GM12878 (cell line): ENCODE measurements around the gene ZBTB22. TPM values are rescaled to one million over a fixed set of nuclear protein-coding genes. Genes with fewer than 3 reads are reported as not detected.

Source experiments
- ATAC-seq: fragments of 200-7000 bp; cut with Tn5 transposase; 3 replicates; pipeline ENCODE4 v1.9.1; 2020; ENCODE audit warnings: mild to moderate bottlenecking, moderate library complexity
- BruUV-seq: library from RNA; stranded (reverse); fragments of 400-500 nt; replicated peaks from 2 replicates; lab custom pipeline; 2021; lab: Mats Ljungman, UMichigan
- CTCF ChIA-PET: fragments of 300-600 bp; sonication (Branson Sonifier 250); formaldehyde crosslinking; extraction: SDS; loops from one replicate; lab custom pipeline; 2021; ENCODE audit warnings: inconsistent platforms; lab: Yijun Ruan, JAX
- POLR2A ChIA-PET: fragments of 350-600 bp; formaldehyde crosslinking; extraction: SDS; loops from one replicate; lab custom pipeline; 2021; ENCODE audit warnings: inconsistent platforms; lab: Charles Lee
- RAD21 ChIA-PET: fragments of 300-600 bp; sonication (Branson Sonifier 250); formaldehyde crosslinking; loops from one replicate; lab custom pipeline; 2023; ENCODE audit warnings: antibody characterized with exemption; ENCODE audit not compliant: unreplicated experiment; lab: Charles Lee
- SMC1A ChIA-PET: fragments of 300-600 bp; sonication (Branson Sonifier 250); formaldehyde crosslinking; loops from one replicate; lab custom pipeline; 2023; ENCODE audit not compliant: unreplicated experiment, uncharacterized antibody; lab: Charles Lee
- DNase-seq: peaks from one replicate; pipeline ENCODE4 v3.0.0-alpha.2; 2011; ENCODE audit warnings: low read depth, low spot score
- FAIRE-seq: peaks from 3 replicates; lab custom pipeline; 2011; peaks lifted over from hg19 to GRCh38; lab: Jason Lieb, UNC
- H2AFZ ChIP-seq: 2 replicates; pipeline ENCODE4 v1.6.0; 2011; ENCODE audit warnings: low read depth, low read length, control low read depth; ENCODE audit not compliant: control insufficient read depth
- H3K27ac ChIP-seq: 2 replicates; pipeline ENCODE4 v1.5.1; 2011; ENCODE audit warnings: control low read depth; ENCODE audit not compliant: control insufficient read depth, insufficient read depth
- H3K27me3 ChIP-seq, 2 experiments: replicated peaks in 1 of 2; 2 replicates each; pipeline versions ENCODE4 v1.6.0 to v1.6.1; 2011; ENCODE audit warnings: low read length in 1 of 2; ENCODE audit not compliant: control insufficient read depth in 2 of 2, insufficient read depth in 2 of 2
- H3K36me3 ChIP-seq, 2 experiments: 2 replicates each; pipeline ENCODE4 v1.5.1; 2011; ENCODE audit warnings: low read length in 1 of 2; ENCODE audit not compliant: control insufficient read depth in 2 of 2, insufficient read depth in 2 of 2
- H3K4me1 ChIP-seq: 2 replicates; pipeline ENCODE4 v1.6.1; 2011; ENCODE audit warnings: mild to moderate bottlenecking, low read length, moderate library complexity, mixed read lengths; ENCODE audit not compliant: control insufficient read depth, insufficient read depth
- H3K4me2 ChIP-seq: 2 replicates; pipeline ENCODE4 v1.6.0; 2011; ENCODE audit warnings: control low read depth; ENCODE audit not compliant: control insufficient read depth, insufficient read depth
- H3K4me3 ChIP-seq: fragments of 200-600 bp; sonication (generic); 2 replicates; pipeline ENCODE4 v1.5.1; 2016
- H3K79me2 ChIP-seq: 2 replicates; pipeline ENCODE4 v1.6.0; 2011; ENCODE audit warnings: low read length; ENCODE audit not compliant: control insufficient read depth, insufficient read depth
- H3K9ac ChIP-seq: 2 replicates; pipeline ENCODE4 v1.8.0; 2011; ENCODE audit warnings: low read length, control low read depth, mixed read lengths; ENCODE audit not compliant: control insufficient read depth, insufficient read depth
- H3K9me3 ChIP-seq: replicated peaks from 3 replicates; pipeline ENCODE4 v1.5.1; 2011; ENCODE audit warnings: mild to moderate bottlenecking, low read length; ENCODE audit not compliant: control insufficient read depth, insufficient read depth
- H4K20me1 ChIP-seq: 2 replicates; pipeline ENCODE4 v1.6.0; 2011; ENCODE audit not compliant: control insufficient read depth, insufficient read depth
- BACH1 ChIP-seq: fragments of 450-650 bp; IDR thresholded peaks from 2 replicates; pipeline ENCODE4 v1.6.1; 2017; ENCODE audit warnings: mild to moderate bottlenecking, borderline replicate concordance
- CBFB ChIP-seq: IDR thresholded peaks from 2 replicates; pipeline ENCODE4 v1.6.1; 2016; ENCODE audit warnings: antibody characterized with exemption, low read depth
- CBX5 ChIP-seq: sonication (generic); IDR thresholded peaks from 2 replicates; pipeline ENCODE4 v1.6.1; 2016; ENCODE audit warnings: low read depth, moderate library complexity, mild to moderate bottlenecking, inconsistent platforms
- DPF2 ChIP-seq: fragments of 450-650 bp; IDR thresholded peaks from 2 replicates; pipeline ENCODE4 v1.6.1; 2017; ENCODE audit warnings: mild to moderate bottlenecking
- ETV6 ChIP-seq, 2 experiments: fragments of 450-650 bp in 1 of 2; IDR thresholded peaks in 1 of 2; conservative IDR thresholded peaks in 1 of 2; 2 replicates each; pipeline ENCODE4 v1.6.1; 2014; ENCODE audit warnings: antibody characterized with exemption in 1 of 2, borderline replicate concordance in 1 of 2, low read depth in 1 of 2, mild to moderate bottlenecking in 1 of 2, moderate library complexity in 1 of 2
- HDGF ChIP-seq: fragments of 450-650 bp; IDR thresholded peaks from 2 replicates; pipeline ENCODE4 v1.6.1; 2016; ENCODE audit warnings: antibody characterized with exemption
- IRF4 ChIP-seq: IDR thresholded peaks from 2 replicates; pipeline ENCODE4 v1.6.1; 2011; ENCODE audit warnings: low read depth, low read length
- KDM1A ChIP-seq: fragments of 200-600 bp; sonication (generic); IDR thresholded peaks from 2 replicates; pipeline ENCODE4 v1.6.1; 2016; ENCODE audit warnings: borderline replicate concordance
- LARP7 ChIP-seq: fragments of 450-650 bp; IDR thresholded peaks from 2 replicates; pipeline ENCODE4 v1.6.1; 2017; ENCODE audit warnings: mild to moderate bottlenecking
- MEF2B ChIP-seq: fragments of 450-650 bp; IDR thresholded peaks from 2 replicates; pipeline ENCODE4 v1.6.1; 2018; ENCODE audit warnings: mild to moderate bottlenecking, moderate library complexity; ENCODE audit not compliant: partially characterized antibody, poor library complexity, severe bottlenecking
- MTA3 ChIP-seq: IDR thresholded peaks from 2 replicates; pipeline ENCODE4 v1.6.1; 2012; ENCODE audit warnings: low read length, inconsistent platforms, borderline replicate concordance
- PAX5 ChIP-seq: IDR thresholded peaks from 2 replicates; pipeline ENCODE4 v1.6.1; 2011; ENCODE audit warnings: low read depth, low read length, borderline replicate concordance
- POLR2A ChIP-seq: IDR thresholded peaks from 2 replicates; pipeline ENCODE4 v1.6.1; 2011; ENCODE audit warnings: low read depth, mild to moderate bottlenecking, low read length
- POLR2AphosphoS5 ChIP-seq: IDR thresholded peaks from 2 replicates; pipeline ENCODE4 v1.6.1; 2011; ENCODE audit warnings: mild to moderate bottlenecking, low read length, inconsistent platforms
- SMC3 ChIP-seq: IDR thresholded peaks from 2 replicates; pipeline ENCODE4 v1.6.1; 2011; ENCODE audit warnings: low read length, improper control_type of control experiment, borderline replicate concordance
- SPI1 ChIP-seq: IDR thresholded peaks from 2 replicates; pipeline ENCODE4 v1.6.1; 2011; ENCODE audit warnings: low read depth, mild to moderate bottlenecking, low read length, moderate library complexity, borderline replicate concordance; ENCODE audit not compliant: insufficient read depth
- SRF ChIP-seq, 2 experiments: IDR thresholded peaks; 2 replicates each; pipeline ENCODE4 v1.6.1; 2011; ENCODE audit warnings: low read depth in 2 of 2, low read length in 2 of 2, mild to moderate bottlenecking in 1 of 2, moderate library complexity in 1 of 2
- WGBS: methylation state at CpG from one replicate; pipeline ENCODE4 v1.1.6; 2016; ENCODE audit warnings: low lambda C conversion rate; ENCODE audit not compliant: insufficient replicate concordance, insufficient coverage; ENCODE audit errors: missing lambda C conversion rate; 5-methylcytosine and 5-hydroxymethylcytosine counted together
- in situ Hi-C: fragments of 300-500 bp; cut with MboI; formaldehyde crosslinking; loops from 9 replicates; pipeline ENCODE4 v1.14.3; 2018; ENCODE audit warnings: mixed read lengths
- intact Hi-C: fragments of 100-400 bp; cut with micrococcal nuclease; formaldehyde crosslinking; loops from one replicate; pipeline ENCODE4 v1.14.2; 2022; ENCODE audit not compliant: unreplicated experiment
- polyA plus RNA-seq, 11 experiments: library from polyadenylated mRNA; depleted of rRNA in 4 of 11; unstranded in 6 of 11; stranded (reverse) in 5 of 11; fragments of >200 nt; fragmentation: Nextera tagmentation in 4 of 11; fragmentation: Illumina TruSeq in 1 of 11; extraction: Ambion mirVana in 4 of 11; extraction: Trizol in 1 of 11; gene quantifications; 1 replicate in 1 of 11; 2 replicates in 10 of 11; pipeline versions ENCODE4 v1.2.1 to v1.2.3, GENCODE V29; 2011 to 2016; ENCODE audit warnings: inconsistent platforms in 2 of 11, missing spikeins in 2 of 11, low read depth in 1 of 11
- total RNA-seq, 4 experiments: library from RNA; depleted of rRNA in 3 of 4; stranded (reverse); fragments of >200 nt in 3 of 4; fragmentation: Illumina TruSeq in 1 of 4; extraction: Trizol in 1 of 4; gene quantifications; 2 replicates each; pipeline versions ENCODE4 v1.2.1 to v1.2.3, GENCODE V29; 2013 to 2021
- TF ChIP-seq, protein P1 (sequence below): IDR thresholded peaks from 2 replicates; pipeline ENCODE4 v1.6.1; 2012; ENCODE audit warnings: low read depth, low read length, improper control_type of control experiment
- TF ChIP-seq, protein P2 (sequence below), 3 experiments: IDR thresholded peaks in 2 of 3; conservative IDR thresholded peaks in 1 of 3; 2 replicates each; pipeline ENCODE4 v1.5.1; 2011; ENCODE audit warnings: low read depth in 3 of 3, low read length in 3 of 3, mild to moderate bottlenecking in 3 of 3, control low read depth in 2 of 3, moderate library complexity in 2 of 3, inconsistent platforms in 1 of 3, mixed read lengths in 1 of 3; ENCODE audit not compliant: control insufficient read depth in 2 of 3, insufficient read depth in 1 of 3; ENCODE audit errors: extremely low read depth in 1 of 3

Gene ZBTB22
- total and polyA plus RNA-seq, 10 of the 15 experiments (the other 5 are each of a cell fraction or from before 2014, with no cell fraction given): 0.11 to 9.9 (median 4.8) TPM

DNA sequence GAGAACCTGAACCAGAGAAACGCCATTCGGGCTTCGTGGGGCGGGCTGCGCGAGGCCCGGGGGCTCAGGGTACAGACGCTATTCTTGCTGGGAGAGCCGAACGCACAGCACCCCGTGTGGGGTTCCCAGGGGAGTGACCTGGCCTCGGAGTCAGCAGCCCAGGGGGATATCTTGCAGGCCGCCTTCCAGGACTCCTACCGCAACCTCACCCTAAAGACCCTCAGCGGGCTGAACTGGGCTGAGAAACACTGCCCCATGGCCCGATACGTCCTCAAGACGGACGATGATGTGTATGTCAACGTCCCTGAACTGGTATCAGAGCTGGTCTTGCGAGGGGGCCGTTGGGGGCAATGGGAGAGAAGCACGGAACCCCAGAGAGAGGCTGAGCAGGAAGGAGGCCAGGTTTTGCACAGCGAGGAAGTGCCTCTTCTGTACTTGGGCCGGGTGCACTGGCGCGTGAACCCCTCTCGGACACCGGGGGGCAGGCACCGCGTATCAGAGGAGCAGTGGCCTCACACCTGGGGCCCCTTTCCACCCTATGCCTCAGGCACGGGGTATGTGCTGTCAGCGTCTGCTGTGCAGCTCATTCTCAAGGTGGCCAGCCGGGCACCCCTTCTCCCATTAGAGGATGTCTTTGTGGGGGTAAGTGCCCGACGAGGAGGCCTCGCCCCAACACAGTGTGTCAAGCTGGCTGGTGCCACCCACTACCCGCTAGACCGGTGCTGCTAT, 39.7 kb downstream of the ZBTB22 start:
- Histone ChIP-seq H2AFZ (peak overlapping the region; percentile 3), H3K27me3 (no peaks in the 10 kb centered on the region)
- intact Hi-C loops: loop anchor here (1.0 to 5.0 kb wide), 5 partner anchors 11 to 114 kb away; partner anchors contain the start of genes KIFC1, PFDN6, TAPBP and WDR46
- TF ChIP-seq SPI1 (peak; percentile 62; the same call in 1 of the 2 replicates), HDGF (no peak), POLR2A (peak; percentile 62; the same call in 1 of the 2 replicates), PAX5 (peak; percentile 93), SRF (IDR thresholded peaks at IDR 0.05; ENCODE audit: low read depth in 2 of 2, low read length in 2 of 2) (no peak), CBFB (peak; percentile 8; the same call in 1 of the 2 replicates), POLR2AphosphoS5 (peak; percentile 23; the same call in 1 of the 2 replicates), CBX5 (no peak), SMC3 (0 out of 2 replicates have a peak, but pooled peaks have one; percentile 2), MTA3 (no peak), KDM1A (no peak), LARP7 (0 out of 2 replicates have a peak, but pooled peaks have one; percentile 9), ETV6 (conservative IDR thresholded peaks at IDR 0.05 in 1 of 2, IDR thresholded peaks at IDR 0.05 in 1 of 2; ENCODE audit: borderline replicate concordance in 1 of 2, low read depth in 1 of 2) (no peak), BACH1 (no peak), DPF2 (peak; percentile 13; the same call in 1 of the 2 replicates), MEF2B (peak; percentile 68), IRF4 (0 out of 2 replicates have a peak, but pooled peaks have one; percentile 29)
- TF ChIP-seq, protein P1, sequence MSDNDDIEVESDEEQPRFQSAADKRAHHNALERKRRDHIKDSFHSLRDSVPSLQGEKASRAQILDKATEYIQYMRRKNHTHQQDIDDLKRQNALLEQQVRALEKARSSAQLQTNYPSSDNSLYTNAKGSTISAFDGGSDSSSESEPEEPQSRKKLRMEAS: 0 out of 2 replicates have a peak, but pooled peaks have one; percentile 26
- TF ChIP-seq, protein P2, sequence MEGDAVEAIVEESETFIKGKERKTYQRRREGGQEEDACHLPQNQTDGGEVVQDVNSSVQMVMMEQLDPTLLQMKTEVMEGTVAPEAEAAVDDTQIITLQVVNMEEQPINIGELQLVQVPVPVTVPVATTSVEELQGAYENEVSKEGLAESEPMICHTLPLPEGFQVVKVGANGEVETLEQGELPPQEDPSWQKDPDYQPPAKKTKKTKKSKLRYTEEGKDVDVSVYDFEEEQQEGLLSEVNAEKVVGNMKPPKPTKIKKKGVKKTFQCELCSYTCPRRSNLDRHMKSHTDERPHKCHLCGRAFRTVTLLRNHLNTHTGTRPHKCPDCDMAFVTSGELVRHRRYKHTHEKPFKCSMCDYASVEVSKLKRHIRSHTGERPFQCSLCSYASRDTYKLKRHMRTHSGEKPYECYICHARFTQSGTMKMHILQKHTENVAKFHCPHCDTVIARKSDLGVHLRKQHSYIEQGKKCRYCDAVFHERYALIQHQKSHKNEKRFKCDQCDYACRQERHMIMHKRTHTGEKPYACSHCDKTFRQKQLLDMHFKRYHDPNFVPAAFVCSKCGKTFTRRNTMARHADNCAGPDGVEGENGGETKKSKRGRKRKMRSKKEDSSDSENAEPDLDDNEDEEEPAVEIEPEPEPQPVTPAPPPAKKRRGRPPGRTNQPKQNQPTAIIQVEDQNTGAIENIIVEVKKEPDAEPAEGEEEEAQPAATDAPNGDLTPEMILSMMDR (IDR thresholded peaks at IDR 0.05 in 2 of 3, conservative IDR thresholded peaks at IDR 0.05 in 1 of 3; ENCODE audit: control insufficient read depth in 2 of 3, extremely low read depth in 1 of 3, insufficient read depth in 1 of 3, low read depth in 3 of 3, low read length in 3 of 3): 0 out of 6 replicates have a peak, but pooled peaks of 1 of the 3 experiments have one; percentile 2
- TF ChIP-seq, all 136 proteins: peak for 12
- Histone ChIP-seq H4K20me1 (peaks cover 6% of the 10 kb centered on the region), H3K4me1 (peaks cover 22% of the 10 kb centered on the region), H3K4me3 (peak overlapping the region; percentile 87), H3K9ac (peak overlapping the region; percentile 88), H3K36me3 (peaks cover 22 to 25% of the 10 kb centered on the region in 2 experiments), H3K27ac (peak overlapping the region; percentile 86), H3K79me2 (peaks cover 46% of the 10 kb centered on the region), H3K4me2 (peak overlapping the region; percentile 83), H3K9me3 (no peaks in the 10 kb centered on the region)
- DNase-seq (no peak), ATAC-seq (peak; percentile 47), FAIRE-seq (no peak)
- in situ Hi-C loops: no loop called here
- ChIA-PET POLR2A (interaction anchor here (0.7 to 3.9 kb wide), 15 partner anchors 8 to 307 kb away, joined by 3 to 38 read pairs (median 7); partner anchors contain the start of genes PFDN6, RGL2, SYNGAP1 and TAPBP), CTCF (interaction anchor here (1.0 to 3.9 kb wide), 8 partner anchors 10 to 148 kb away, joined by 3 to 30 read pairs (median 7); partner anchors contain the start of genes PFDN6, RGL2 and WDR46), SMC1A (interaction anchor here (0.7 to 3.6 kb wide), 12 partner anchors 9 to 153 kb away, joined by 3 to 25 read pairs (median 3); partner anchors contain the start of genes CUTA, PFDN6, RGL2 and WDR46), RAD21 (interaction anchor here (0.6 to 2.4 kb wide), 11 partner anchors 11 to 148 kb away, joined by 3 to 14 read pairs (median 7); partner anchors contain the start of genes PFDN6, RGL2, WDR46 and ZBTB22)
- 4% methylated on average over 39 of the region's 39 CpGs for WGBS
- no TSS peak for BruUV-seq
